Daoy (cell line): ENCODE measurements around the gene RMND1. TPM values are rescaled to one million over a fixed set of nuclear protein-coding genes. Genes with fewer than 3 reads are reported as not detected.

Source experiments
- DNase-seq: peaks from one replicate; pipeline ENCODE4 v3.0.0-alpha.2; 2015; ENCODE audit warnings: low read depth
- total RNA-seq: library from RNA; depleted of rRNA; stranded (reverse); fragments of >200 nt; shearing (Covaris generic); gene quantifications from 2 replicates; pipeline ENCODE4 v1.2.3, GENCODE V29; 2014

Gene RMND1
- total RNA-seq, 1 experiment from 2014 or later = 32.2 TPM

DNA sequence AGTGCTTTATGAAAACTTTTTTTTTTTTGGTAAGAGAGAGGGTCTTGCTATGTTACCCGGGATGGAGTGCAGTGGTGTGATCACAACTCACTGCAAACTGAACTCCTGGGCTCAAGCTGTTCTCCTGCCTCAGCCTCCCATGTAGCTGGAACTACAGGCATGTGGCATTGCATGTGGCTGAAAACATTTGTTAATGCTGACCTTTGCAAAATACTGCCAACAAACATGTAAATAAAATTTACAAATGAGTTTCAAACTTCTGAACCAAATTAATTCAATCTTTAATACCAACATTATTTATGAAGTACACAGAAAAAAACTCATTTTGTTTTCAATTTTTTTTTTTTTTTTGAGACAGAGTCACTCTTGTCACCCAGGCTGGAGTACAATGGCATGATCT lies 34.4 kb downstream of the RMND1 start:
- DNase-seq = no peak

GRCh38 chr6:151414641-151415260 lies 37.2 kb downstream of the RMND1 start:
- DNase-seq = no peak

- DNase-seq = no peak
Observed at GRCh38 chr6:151413372-151414145, 38.4 kb downstream of the RMND1 start.

DNA sequence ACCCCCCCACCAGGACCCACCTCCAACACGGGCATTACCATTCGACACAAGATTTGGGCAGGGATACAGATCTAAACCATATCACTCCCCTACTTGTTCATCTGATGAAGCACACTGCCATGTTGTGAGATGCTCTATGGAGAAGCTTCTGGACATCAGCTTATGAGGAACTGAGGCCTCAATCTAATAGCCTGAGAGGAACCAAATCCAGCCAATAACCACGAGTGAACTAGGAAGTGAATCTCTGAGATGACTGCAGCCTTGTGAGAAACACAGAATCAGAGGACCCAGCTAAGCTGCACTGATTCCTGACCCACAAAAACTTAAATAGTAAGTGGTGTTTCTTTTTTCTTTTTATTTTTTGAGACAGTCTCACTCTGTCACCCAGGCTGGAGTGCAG lies 39.0 kb downstream of the RMND1 start:
- DNase-seq = no peak

DNA sequence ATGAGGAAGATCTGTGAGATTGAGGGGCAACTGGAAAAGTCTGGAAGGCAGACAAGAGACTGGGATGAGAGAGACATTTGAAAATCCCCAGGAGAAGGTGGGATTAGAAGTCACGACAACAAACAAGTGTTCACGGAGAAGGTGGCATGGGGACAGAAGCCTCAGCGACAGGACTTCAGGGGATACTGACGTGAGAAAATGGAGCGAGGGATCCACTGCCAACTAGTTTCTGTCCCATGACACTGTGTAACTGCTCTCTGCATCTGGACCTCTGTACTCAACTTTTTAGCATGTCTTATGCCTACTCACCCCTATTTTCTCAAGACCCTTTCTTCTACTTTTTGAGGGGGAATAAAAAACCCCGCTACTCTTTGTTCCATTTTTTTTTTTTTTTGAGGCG lies 42.2 kb downstream of the RMND1 start:
- no peak for DNase-seq

- DNase-seq = no peak
Observed at GRCh38 chr6:151409260-151409659, 42.7 kb downstream of the RMND1 start.

- DNase-seq = no peak
Observed at GRCh38 chr6:151408858-151409257, 43.1 kb downstream of the RMND1 start.

DNA sequence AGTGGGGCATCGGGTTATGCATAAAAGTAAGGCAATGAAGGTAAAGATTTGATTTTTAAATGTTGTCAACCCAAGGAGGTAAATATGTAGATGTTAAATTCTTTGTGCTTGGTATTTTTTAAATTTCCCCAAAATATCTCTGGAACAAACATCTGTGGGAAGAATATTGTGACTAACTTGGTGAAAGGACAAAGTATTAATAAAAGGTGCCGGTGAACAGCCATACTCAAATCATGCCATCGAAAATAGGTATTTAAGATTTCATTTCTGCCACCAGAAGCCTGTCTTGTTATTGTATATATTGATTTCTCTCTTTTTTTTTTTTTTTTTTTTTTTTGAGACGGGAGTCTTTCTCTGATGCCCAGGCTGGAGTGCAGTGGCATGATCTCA lies 48.0 kb downstream of the RMND1 start:
- DNase-seq = no peak

DNA sequence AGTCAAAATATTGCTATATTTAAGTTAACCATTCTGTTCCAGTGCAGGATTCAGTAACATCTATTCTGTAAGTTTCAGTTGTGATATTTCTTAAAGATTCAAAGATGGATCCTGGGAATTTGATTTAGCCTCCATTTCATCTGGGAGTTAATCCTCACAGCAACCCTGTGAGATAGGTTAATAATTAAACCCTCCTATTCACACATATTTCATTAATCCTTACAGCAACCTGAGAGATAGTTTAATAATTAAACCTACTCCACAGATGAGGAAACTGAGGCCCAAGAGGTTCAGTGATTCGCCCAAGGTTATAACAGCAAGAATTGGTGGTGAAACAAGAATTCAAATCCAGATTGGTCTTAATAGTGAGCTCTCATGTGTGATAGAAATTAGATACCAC lies 49.7 kb downstream of the RMND1 start:
- no peak for DNase-seq

- no peak for DNase-seq
Observed at GRCh38 chr6:151400473-151400872, 51.5 kb downstream of the RMND1 start.

GRCh38 chr6:151399679-151400078 lies 52.2 kb downstream of the RMND1 start:
- DNase-seq = no peak

DNA sequence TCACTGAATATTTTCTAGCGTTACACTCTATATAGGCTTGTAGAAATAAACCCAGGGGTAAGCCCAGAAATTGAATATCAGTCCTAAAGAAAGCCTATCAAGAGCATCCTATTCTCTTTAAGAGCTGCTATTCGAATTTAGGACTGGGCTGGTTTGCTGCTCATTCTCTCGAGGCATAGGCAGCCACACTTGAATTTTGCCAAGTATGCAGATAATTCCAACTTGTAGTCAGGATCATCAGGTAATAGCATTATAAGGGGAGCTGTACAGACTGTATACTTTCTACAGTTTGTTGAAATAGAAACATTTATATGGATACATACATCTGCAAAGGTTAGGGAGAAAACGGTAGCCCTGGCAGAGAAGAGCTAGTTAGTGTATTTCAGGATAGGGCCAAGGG lies 58.5 kb downstream of the RMND1 start:
- no peak for DNase-seq

GRCh38 chr6:151392427-151392826 lies 59.5 kb downstream of the RMND1 start:
- DNase-seq = no peak

DNA sequence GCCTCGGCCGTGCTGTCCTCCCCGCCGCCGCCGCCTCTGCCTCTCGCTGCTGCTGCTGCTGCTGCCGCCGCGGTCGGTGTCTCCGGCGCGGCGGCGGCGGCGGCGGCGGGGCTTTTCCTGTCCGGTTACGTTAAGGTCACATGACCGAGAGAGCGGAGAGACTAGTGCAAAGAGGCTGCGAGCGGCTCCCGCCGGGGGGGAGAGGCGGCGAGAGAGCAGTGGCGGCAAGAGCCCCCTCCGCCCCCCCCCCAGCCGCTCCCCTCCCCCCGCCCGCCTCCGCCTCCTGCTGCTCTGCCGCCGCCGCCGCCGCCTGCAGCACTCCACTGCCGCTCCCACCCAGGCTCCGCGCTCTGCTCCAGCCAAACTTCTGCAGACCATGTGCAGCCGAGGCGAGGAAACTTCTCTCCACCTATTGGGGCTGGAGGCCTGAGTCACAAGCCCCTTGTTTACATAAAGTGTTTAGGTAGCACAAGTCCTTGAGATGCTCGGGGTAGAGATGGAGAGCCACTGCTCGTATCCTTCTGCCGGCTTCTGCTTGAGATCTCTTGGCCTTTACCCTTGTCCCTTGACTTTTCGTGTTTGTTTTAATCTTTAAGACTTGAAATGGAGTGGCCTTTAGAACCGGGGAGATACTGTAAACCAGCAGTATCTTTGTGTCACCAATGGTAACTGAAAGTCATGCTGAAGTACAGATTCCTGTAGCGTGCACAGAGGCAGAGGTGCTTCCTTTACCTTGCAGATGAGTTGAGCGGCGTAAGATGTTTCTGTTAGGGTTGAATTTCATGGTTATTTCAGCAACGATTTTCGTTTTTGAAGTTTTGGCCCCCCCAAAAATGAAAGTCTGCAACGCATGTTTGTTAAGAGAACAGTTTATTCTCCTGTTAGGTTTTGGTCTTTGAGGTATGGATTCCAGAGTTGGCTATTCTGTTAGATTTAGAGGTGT lies 60.2 kb downstream of the RMND1 start, which contains the start of gene ZBTB2:
TSS of gene ZBTB2 (minus strand) at position 89 of the 943 bp plus-strand sequence. CDS start 17,922 bp downstream, outside the sequence.
- DNase-seq = peak; percentile 88

DNA sequence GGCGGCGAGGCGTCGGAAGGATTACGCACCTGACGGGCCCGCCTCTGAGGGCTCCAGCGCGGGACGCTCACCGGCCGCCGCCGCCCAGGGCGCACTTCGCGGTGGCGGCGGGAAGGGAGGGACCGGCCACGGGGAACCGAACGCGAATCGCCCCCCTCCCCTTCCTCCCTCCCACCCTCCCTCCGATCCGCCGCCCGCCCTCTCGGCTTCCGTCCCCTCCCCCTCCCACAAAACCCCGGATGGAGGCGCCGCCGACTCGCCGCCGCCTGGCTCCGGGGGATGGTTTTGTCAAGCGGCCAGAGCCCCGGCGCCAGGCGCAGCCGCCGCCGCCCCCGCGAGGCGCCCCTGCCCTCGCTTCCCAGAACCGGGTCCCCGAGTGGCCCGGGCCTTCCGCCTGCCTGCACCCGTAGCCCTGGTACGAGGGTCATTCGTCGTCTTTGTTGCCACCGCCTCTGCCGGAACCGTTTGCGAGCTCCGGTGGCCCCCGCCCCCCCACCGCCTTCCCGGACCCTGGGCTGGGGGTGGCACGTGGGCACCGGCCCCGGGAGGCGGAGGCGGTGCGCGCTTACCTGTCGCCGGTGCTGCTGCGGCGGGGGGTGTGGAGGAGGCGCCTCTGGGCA lies 61.0 kb downstream of the RMND1 start:
- DNase-seq = peak; percentile 82

DNA sequence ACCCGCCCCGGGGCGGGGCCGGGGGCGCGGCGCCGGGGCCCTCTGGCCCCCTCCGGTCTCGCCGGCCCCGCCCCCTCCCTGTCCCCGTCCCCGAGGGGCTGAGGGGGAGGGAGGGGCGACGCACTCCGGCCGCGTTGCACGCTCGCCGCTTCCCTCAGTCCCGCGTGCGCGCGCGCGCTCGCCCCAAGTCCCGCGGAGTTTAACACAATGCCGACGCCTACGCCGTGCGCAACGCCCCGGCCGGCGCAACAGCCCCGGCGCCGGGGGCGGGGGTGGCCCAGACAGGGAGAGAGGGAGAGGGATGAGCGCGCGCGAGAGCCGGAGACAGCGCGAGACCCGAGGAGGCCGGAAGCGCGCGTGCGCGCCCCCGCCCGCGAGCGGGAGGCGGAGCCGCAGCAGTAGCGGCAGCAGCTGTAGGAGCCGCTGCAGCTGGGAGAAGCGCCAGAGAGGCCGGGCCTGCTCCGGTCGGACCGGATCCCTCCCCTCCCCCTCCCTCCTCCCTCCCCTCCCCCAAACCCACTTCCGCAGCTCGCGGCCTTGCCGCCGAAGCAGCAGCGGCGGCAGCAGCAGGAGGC lies 61.6 kb downstream of the RMND1 start:
- DNase-seq = peak; percentile 100

DNA sequence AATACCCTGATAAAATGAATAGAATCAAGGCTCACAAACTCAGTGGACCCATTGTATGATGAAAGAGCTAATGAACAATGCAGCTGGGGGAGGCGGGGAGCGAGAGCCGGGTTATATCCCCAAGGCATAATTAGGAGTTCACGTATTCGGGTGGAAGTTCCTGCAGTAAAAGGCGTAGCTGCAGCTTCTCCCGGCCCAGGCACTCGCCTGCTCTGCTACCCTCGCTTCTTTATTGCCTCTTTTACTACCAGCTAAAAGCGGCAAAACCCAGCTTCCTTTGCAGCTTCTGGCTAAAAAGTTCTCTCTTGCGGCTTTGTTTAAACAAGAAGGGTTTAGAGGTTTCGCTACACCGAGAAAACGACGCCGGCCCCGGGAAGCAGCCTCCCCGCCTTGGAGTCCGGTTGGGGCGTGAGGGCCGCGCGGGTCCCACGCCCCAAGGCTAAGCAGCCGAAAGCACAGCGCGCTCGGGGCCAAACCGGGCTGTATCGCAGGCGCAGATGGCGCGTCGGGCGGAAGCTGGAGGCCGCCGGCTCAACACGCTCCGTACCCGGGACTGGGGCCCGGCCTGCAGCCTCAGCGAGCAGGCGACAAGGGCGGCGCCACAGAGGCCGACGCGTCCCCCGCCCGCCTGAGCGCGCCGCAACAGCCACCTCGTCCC lies 62.2 kb downstream of the RMND1 start:
- peak; percentile 82 for DNase-seq

GRCh38 chr6:151388997-151389617 lies 62.8 kb downstream of the RMND1 start:
- no peak for DNase-seq

GRCh38 chr6:151388236-151388635 lies 63.7 kb downstream of the RMND1 start:
- no peak for DNase-seq

- no peak for DNase-seq
Observed at GRCh38 chr6:151387175-151387970, 64.6 kb downstream of the RMND1 start.
